Spinal cord (tissue), 10 donors: Measurements from ENCODE around the gene LRRC61. TPM values are rescaled to one million over a fixed set of nuclear protein-coding genes. Genes with fewer than 3 reads are reported as not detected.
"Not testable (repeated sequence)": the region's sequence is repeated elsewhere in the genome, so short reads cannot be mapped to it uniquely, and the experiment has no call there.

Experiments
- DNase-seq, 6 donors: peaks; one replicate each; pipeline versions ENCODE4 v3.0.0 to v3.0.0-alpha.2; 2013 to 2015; ENCODE audit warnings: low spot score in 6 of 6, low read depth in 4 of 6
- H3K27ac ChIP-seq: one replicate; pipeline ENCODE4 v1.5.1; 2013; ENCODE audit warnings: low read depth, low read length, control low read depth
- H3K27me3 ChIP-seq: one replicate; pipeline ENCODE4 v1.6.1; 2013; ENCODE audit warnings: low read length; ENCODE audit not compliant: control insufficient read depth, insufficient read depth
- H3K36me3 ChIP-seq: one replicate; pipeline ENCODE4 v1.6.1; 2013; ENCODE audit warnings: low read length; ENCODE audit not compliant: control insufficient read depth, insufficient read depth
- H3K4me1 ChIP-seq: one replicate; pipeline ENCODE4 v1.6.1; 2013; ENCODE audit warnings: low read length; ENCODE audit not compliant: control insufficient read depth, insufficient read depth
- H3K4me3 ChIP-seq: one replicate; pipeline ENCODE4 v1.5.1; 2013; ENCODE audit warnings: low read depth, low read length, control low read depth
- H3K9me3 ChIP-seq: one replicate; pipeline ENCODE4 v1.6.1; 2013; ENCODE audit warnings: low read length; ENCODE audit not compliant: control insufficient read depth, insufficient read depth
- WGBS: methylation state at CpG from one replicate; pipeline ENCODE4 v1.1.5; 2013; ENCODE audit warnings: missing lambda C conversion rate; ENCODE audit not compliant: insufficient coverage; 5-methylcytosine and 5-hydroxymethylcytosine counted together
- long read RNA-seq, 4 donors: transcript quantifications; one replicate each; lab custom pipeline, GENCODE V29; 2026
- polyA plus RNA-seq, 2 donors: library from polyadenylated mRNA; unstranded; fragments of 120-200 nt; gene quantifications; one replicate each; pipeline ENCODE4 v1.2.1, GENCODE V29; 2013; ENCODE audit not compliant: insufficient read length in 2 of 2
- total RNA-seq, 2 donors: library from RNA; depleted of rRNA in 1 of 2; stranded (reverse); fragments of 120-200 nt in 1 of 2; fragments of >200 nt in 1 of 2; gene quantifications; one replicate each; pipeline versions ENCODE4 v1.2.3 to v1.2.4, GENCODE V29; 2013 to 2014
- donor health status: healthy.

The LRRC61 gene, protein sequence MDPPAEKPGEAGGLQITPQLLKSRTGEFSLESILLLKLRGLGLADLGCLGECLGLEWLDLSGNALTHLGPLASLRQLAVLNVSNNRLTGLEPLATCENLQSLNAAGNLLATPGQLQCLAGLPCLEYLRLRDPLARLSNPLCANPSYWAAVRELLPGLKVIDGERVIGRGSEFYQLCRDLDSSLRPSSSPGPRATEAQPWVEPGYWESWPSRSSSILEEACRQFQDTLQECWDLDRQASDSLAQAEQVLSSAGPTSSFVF
- total RNA-seq (10 to 100 TPM in 1 of 2 donors, 1 to 10 TPM in 1; 8.1 to 13.3 TPM), polyA plus RNA-seq (10 to 100 TPM; 33.6 to 38.6 TPM)
- long read RNA-seq, donor 1, transcript LRRC61-202 (3 exons, 1,877 nt), result major isoform, 19 of 207 reads
- long read RNA-seq, donor 1, partial matches to known transcripts, result 186 of 207 reads
- long read RNA-seq, donor 1, other reads (novel, unspliced or antisense), result 0 of 207 reads
- long read RNA-seq, donor 2, transcript LRRC61-202 (3 exons, 1,877 nt), result major isoform, 12 of 12 reads
- long read RNA-seq, donor 2, partial matches to known transcripts, result 0 of 12 reads
- long read RNA-seq, donor 2, other reads (novel, unspliced or antisense), result 0 of 12 reads
- long read RNA-seq, donor 3, transcript LRRC61-202 (3 exons, 1,877 nt), result major isoform, 17 of 90 reads
- long read RNA-seq, donor 3, partial matches to known transcripts, result 32 of 90 reads
- long read RNA-seq, donor 3, other reads (novel, unspliced or antisense), result 39 of 90 reads
- long read RNA-seq, donor 4, transcript LRRC61-202 (3 exons, 1,877 nt), result major isoform, 13 of 23 reads
- long read RNA-seq, donor 4, partial matches to known transcripts, result 6 of 23 reads
- long read RNA-seq, donor 4, other reads (novel, unspliced or antisense), result 0 of 23 reads

DNA sequence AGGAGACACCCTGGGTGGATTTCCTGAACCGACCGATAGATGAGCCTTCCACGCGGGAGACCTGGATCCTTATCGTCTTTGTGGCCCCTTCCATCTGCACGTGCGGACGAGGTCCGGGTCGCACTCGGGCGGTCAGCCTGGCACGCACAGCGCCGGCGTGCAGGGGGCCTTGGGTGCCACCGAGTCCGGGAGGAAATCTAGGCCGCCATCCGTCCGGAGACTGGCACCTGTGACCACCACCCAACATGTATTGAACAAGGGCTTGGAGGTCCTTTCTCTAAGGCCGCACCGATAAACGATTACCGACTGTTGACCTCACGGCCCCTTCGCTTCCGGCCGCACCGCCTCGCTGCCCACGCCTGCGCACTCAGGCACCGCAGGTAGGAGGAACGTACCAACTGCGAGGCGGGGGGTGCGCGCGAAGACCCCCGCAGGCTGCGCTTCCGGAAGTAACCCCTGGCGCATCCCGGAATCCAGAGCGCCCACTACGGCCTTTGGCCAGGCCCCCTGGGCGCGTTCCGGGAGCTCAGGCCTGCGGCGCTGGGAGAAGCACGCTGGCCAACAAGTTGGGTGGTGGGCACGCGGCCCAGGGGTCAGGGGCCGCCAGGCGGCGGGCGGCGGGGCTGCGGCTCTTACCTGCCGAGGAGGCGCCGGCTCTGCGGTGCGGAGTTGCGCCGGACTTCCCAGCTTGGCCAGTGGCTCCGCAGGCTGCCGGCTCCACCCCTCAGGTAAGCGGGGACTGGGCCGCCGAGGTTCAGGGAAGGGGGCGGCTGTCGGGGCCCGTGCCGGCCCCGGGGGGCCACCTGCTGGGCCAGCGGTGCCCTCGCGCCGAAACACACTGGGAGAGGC lies at the start of gene LRRC61, which contains the start of gene ACTR3C:
Gene LRRC61 (plus strand): TSS at position 523 of the 849 bp plus-strand sequence. CDS start 13,507 bp downstream, outside the sequence.
Gene ACTR3C (minus strand): TSS at position 713 of the 849 bp plus-strand sequence. CDS start 28,249 bp downstream, outside the sequence.
- Histone ChIP-seq H3K27ac (no peak within 1 kb of the TSS), H3K27me3 (no peaks in the 10 kb centered on the region), H3K4me3 (peak within 1 kb of the TSS; percentile 47), H3K4me1 (peaks cover 24% of the 10 kb centered on the region), H3K9me3 (no peaks in the 10 kb centered on the region), H3K36me3 (peaks cover 27% of the 10 kb centered on the region)
- peak in 5 of 6 donors; percentile 62 to 95 (median 70) for DNase-seq
- 9% methylated on average over 82 of the region's 82 CpGs for WGBS

DNA sequence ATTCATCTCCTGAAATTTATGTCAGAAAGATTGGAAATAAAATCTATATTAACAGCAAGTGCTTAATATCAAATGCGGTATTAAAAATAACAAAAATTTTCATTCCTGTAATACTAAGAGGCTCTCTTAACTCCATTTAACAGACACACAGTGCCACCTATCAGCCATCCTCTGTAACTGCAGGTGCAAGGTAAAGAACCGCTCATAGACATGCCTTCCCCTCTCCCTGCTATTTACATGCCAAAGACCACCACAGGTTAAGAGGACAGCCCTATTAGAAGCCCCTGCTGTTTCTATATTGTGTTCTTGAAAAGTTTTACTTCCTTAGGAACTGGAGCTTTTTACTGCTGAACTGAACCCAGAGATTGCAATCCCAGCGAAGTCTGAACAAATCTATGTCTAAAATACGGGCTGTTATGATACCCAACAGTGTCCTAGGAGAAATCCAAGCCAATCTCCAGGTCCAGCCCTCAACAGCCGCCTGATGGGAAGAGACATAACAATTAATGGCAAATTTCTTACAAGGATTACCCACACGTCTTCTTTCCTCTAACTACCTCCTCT lies 46.9 kb upstream of the LRRC61 start:
- not testable (repeated sequence) for H3K27me3 ChIP-seq, H3K4me3 ChIP-seq, H3K36me3 ChIP-seq, H3K27ac ChIP-seq, H3K4me1 ChIP-seq, H3K9me3 ChIP-seq
- peak in 3 of 6 donors; percentile 15 to 87 (median 50) for DNase-seq
- WGBS, result 40% methylated on average over 1 of the region's 6 CpGs

DNA sequence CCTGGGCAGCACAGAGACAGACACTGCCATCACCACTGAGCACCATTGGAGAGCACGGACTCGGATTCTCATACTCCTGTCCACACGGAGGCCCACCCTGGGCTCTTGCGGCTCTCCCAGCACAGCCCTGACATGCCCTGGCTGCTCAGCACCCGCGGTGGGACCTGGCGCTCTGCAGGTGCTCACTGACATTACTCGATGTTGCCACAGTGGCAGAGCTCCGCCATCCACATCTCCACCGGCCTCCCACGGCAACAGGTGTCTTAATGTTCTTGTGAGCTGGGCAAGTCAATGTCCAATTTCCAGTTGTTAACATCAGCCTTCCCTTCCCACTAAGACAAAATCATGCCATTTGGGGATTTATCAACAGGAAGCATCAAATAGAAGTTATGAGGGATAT lies 44.8 kb upstream of the LRRC61 start:
- not testable (repeated sequence) for H3K36me3 ChIP-seq, DNase-seq, H3K9me3 ChIP-seq, H3K27me3 ChIP-seq, H3K27ac ChIP-seq, H3K4me1 ChIP-seq, H3K4me3 ChIP-seq
- WGBS, result 80% methylated on average over 1 of the region's 11 CpGs

GRCh38 chr7:150281681-150282403 lies 41.3 kb upstream of the LRRC61 start:
- H3K4me3 ChIP-seq, H3K4me1 ChIP-seq, H3K27me3 ChIP-seq, DNase-seq, H3K27ac ChIP-seq, H3K36me3 ChIP-seq, H3K9me3 ChIP-seq: not testable (repeated sequence)
- no CpG with 5 or more reads among the region's 25 CpGs for WGBS

GRCh38 chr7:150283111-150283510 lies 40.0 kb upstream of the LRRC61 start:
- not testable (repeated sequence) for H3K27me3 ChIP-seq, H3K9me3 ChIP-seq, H3K4me1 ChIP-seq, H3K36me3 ChIP-seq, DNase-seq, H3K4me3 ChIP-seq, H3K27ac ChIP-seq
- WGBS, result no CpG with 5 or more reads among the region's 3 CpGs

- not testable (repeated sequence) for H3K27me3 ChIP-seq, H3K27ac ChIP-seq, H3K4me3 ChIP-seq, H3K4me1 ChIP-seq, H3K36me3 ChIP-seq, H3K9me3 ChIP-seq, DNase-seq
- WGBS, result no CpG with 5 or more reads among the region's 6 CpGs
Observed at GRCh38 chr7:150283608-150284007, 39.5 kb upstream of the LRRC61 start.

DNA sequence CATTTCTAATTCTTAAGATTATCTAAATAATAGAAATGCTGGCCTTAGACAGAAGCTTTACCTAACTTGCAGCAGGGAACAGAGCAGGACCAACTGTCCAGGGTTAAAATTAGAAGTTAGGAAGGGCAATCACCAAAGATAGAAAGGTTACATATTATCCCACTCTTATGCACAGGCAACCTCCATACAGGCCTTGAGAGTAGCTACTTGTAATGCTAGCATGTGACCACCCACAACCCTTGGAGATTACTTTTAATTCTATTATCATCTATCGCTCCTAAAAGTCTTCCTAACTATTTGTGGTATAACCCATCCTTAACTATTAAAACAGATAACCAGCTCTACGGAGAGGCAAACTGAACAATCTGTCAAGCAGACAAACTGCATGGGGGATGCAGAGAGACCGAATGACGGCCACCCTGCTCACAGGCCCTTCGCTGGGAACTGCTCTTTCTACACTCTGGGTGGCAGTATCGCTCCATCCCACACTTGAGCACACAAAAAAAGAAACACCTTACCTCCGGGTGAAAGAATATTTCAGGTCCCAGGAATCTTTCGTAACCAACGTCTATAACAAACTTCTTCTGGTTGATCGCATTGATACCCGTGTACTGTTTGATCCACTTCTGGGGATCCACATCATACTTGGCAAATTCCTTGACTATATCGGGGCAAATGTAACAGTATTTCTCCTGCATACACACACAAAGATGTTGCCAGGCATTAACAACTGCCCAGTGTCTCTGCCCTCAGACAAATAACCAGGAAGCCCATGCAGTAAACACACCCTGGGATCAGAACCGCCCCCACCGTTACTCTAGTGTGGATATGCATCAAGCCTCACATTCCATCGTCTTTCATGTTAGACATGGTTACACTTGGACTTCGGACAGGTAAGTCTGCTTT lies 37.1 kb upstream of the LRRC61 start:
- not testable (repeated sequence) for H3K27ac ChIP-seq, H3K27me3 ChIP-seq, H3K9me3 ChIP-seq, H3K4me3 ChIP-seq, H3K36me3 ChIP-seq, H3K4me1 ChIP-seq
- peak in 5 of 6 donors; percentile 7 to 77 (median 18) for DNase-seq
- WGBS, result 10% methylated on average over 11 of the region's 16 CpGs

GRCh38 chr7:150287815-150288214 lies 35.3 kb upstream of the LRRC61 start:
- not testable (repeated sequence) for H3K9me3 ChIP-seq, H3K4me1 ChIP-seq, H3K27ac ChIP-seq, H3K27me3 ChIP-seq, DNase-seq, H3K4me3 ChIP-seq, H3K36me3 ChIP-seq
- 84% methylated on average over 7 of the region's 7 CpGs for WGBS
